CD4-positive, CD25-positive, alpha-beta regulatory T cell (primary cell): Measurements from ENCODE around the gene SESTD1. TPM values are rescaled to one million over a fixed set of nuclear protein-coding genes. Genes with fewer than 3 reads are reported as not detected.
A peak's percentile ranks its signal among the peaks of the same experiment; 100 is the strongest.
"Not testable (repeated sequence)": the region's sequence is repeated elsewhere in the genome, so short reads cannot be mapped to it uniquely, and the experiment has no call there.

Experiments used
- ATAC-seq, 2 donors: fragments of 150-1000 bp; cut with Tn5 transposase; one replicate each; pipeline ENCODE4 v1.10.0; 2021; ENCODE audit warnings: low read depth in 2 of 2, moderate number of reproducible peaks in 2 of 2, moderate library complexity in 1 of 2
- DNase-seq, 3 donors: peaks; one replicate each; pipeline versions ENCODE4 v3.0.0 to v3.0.0-alpha.2; 2012 to 2022; ENCODE audit warnings: mixed read lengths in 1 of 3
- H3K27ac ChIP-seq: one replicate; pipeline ENCODE4 v1.7.0; 2013; ENCODE audit warnings: mild to moderate bottlenecking, low read length; ENCODE audit not compliant: insufficient read depth, poor library complexity, severe bottlenecking
- H3K27me3 ChIP-seq: one replicate; pipeline ENCODE4 v1.7.0; 2013; ENCODE audit warnings: low read length; ENCODE audit not compliant: control insufficient read depth, insufficient read depth
- H3K36me3 ChIP-seq: one replicate; pipeline ENCODE4 v1.7.0; 2013; ENCODE audit warnings: mild to moderate bottlenecking, low read length, moderate library complexity; ENCODE audit not compliant: control insufficient read depth, insufficient read depth
- H3K4me1 ChIP-seq: 2 replicates; pipeline ENCODE4 v1.7.0; 2013; ENCODE audit warnings: mild to moderate bottlenecking, low read length; ENCODE audit not compliant: insufficient read depth, control insufficient read depth, poor library complexity, severe bottlenecking
- H3K4me3 ChIP-seq: one replicate; pipeline ENCODE4 v1.7.0; 2013; ENCODE audit warnings: low read depth, mild to moderate bottlenecking, low read length, moderate library complexity
- H3K9me3 ChIP-seq, 2 experiments: 1 replicate in 1 of 2; 2 replicates in 1 of 2; pipeline ENCODE4 v1.7.0; 2013; ENCODE audit warnings: low read length in 2 of 2, mild to moderate bottlenecking in 1 of 2, moderate library complexity in 1 of 2; ENCODE audit not compliant: control insufficient read depth in 2 of 2
- H3K27ac Mint-ChIP-seq, 3 donors: one replicate each; pipeline ENCODE4 v1.8.0; 2020 to 2022; ENCODE audit warnings: mild to moderate bottlenecking in 3 of 3, mixed read lengths in 3 of 3, moderate library complexity in 2 of 3
- H3K27me3 Mint-ChIP-seq: one replicate; pipeline ENCODE4 v1.8.0; 2022; ENCODE audit warnings: mild to moderate bottlenecking, mixed read lengths
- H3K36me3 Mint-ChIP-seq: one replicate; pipeline ENCODE4 v1.8.0; 2020; ENCODE audit warnings: mixed read lengths
- H3K4me1 Mint-ChIP-seq, 4 donors: one replicate each; pipeline ENCODE4 v1.8.0; 2020 to 2022; ENCODE audit warnings: mixed read lengths in 4 of 4, mild to moderate bottlenecking in 1 of 4
- H3K4me3 Mint-ChIP-seq, 4 donors: one replicate each; pipeline ENCODE4 v1.8.0; 2020 to 2022; ENCODE audit warnings: mild to moderate bottlenecking in 4 of 4, mixed read lengths in 4 of 4, moderate library complexity in 3 of 4
- H3K9me3 Mint-ChIP-seq, 7 donors: one replicate each; pipeline ENCODE4 v1.8.0; 2020 to 2022; ENCODE audit warnings: mixed read lengths in 7 of 7, mild to moderate bottlenecking in 3 of 7, moderate library complexity in 2 of 7
- polyA plus RNA-seq, 4 donors: library from polyadenylated mRNA; unstranded; fragments of 300-500 nt; fragmentation: Illumina TruSeq; gene quantifications; one replicate each; pipeline ENCODE4 v1.2.3, GENCODE V29; 2021
- total RNA-seq: library from RNA; stranded (reverse); gene quantifications from one replicate; pipeline ENCODE4 v1.2.3, GENCODE V29; 2022

SESTD1 gene
- total and polyA plus RNA-seq, 5 donors from 2014 or later = 0.63 to 7.3 (median 2.8) TPM

DNA sequence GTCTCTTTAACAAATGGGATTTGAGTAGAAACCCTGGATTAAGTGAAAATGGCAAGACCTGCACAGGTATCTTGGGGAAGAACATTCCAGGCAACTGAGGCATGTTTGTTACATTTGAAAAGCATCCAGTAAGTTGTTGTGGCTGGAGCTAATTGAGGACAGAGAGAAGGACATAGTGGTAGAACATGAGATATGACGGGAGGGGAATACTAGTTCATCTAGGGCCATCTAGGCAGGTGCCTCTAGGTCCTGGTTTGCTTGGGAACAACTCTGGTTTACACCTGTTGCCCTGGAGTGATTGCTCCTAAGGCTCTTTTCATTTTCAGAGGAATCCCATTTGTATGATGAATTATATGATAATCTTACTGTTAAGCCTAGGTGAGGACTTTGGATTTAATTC lies 194.9 kb downstream of the SESTD1 start:
- Histone ChIP-seq H3K4me1 (no peaks in the 10 kb centered on the region), H3K36me3 (no peaks in the 10 kb centered on the region), H3K9me3 (no peaks in the 10 kb centered on the region), H3K4me3 (no peak overlapping the region), H3K27me3 (no peaks in the 10 kb centered on the region), H3K27ac (no peak overlapping the region)
- no peaks in the 10 kb centered on the region for H3K27me3 Mint-ChIP-seq
- H3K4me1 Mint-ChIP-seq = peaks cover 0 to 12% (median 4%) of the 10 kb centered on the region in 4 donors
- H3K27ac Mint-ChIP-seq = no peak overlapping the region
- peaks cover 0 to 6% (median 4%) of the 10 kb centered on the region in 7 donors for H3K9me3 Mint-ChIP-seq
- ATAC-seq (no peak), DNase-seq (no peak)
- H3K4me3 Mint-ChIP-seq = no peak overlapping the region
- no peaks in the 10 kb centered on the region for H3K36me3 Mint-ChIP-seq

DNA sequence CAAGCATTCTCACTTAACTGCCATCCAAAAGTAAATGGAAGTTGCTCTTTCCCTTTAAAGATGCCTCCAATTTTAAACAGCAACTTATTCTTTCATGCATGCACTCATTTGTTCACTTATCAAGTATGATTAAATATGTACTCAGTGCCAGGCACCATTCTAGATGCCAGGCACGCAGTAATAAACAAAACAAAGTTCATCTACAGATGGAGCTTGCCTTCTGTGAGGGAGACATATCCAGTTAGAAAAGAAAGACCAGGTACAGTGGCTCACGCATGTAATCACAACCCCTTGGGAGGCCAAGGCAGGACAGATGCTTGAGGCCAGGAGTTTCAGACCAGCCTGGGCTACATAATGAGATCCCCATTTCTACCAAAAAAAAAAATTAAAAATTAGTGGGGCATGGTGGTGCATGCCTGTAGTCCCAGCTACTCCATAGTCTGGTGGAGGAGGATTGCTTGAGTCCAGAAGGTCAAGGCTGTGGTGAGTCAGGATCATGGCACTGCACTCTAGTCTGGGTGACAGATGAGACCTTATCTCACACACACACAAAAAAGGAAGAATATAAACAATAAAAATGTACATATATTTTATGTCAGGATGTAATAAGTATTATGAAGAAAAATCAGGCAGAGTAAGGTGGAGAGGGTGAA lies 195.5 kb downstream of the SESTD1 start:
- ATAC-seq = no peak
- H3K27ac ChIP-seq = no peak overlapping the region
- H3K4me1 Mint-ChIP-seq = peaks cover 0 to 12% (median 4%) of the 10 kb centered on the region in 4 donors
- no peak overlapping the region for H3K4me3 Mint-ChIP-seq
- DNase-seq = no peak
- H3K27me3 ChIP-seq = no peaks in the 10 kb centered on the region
- peaks cover 0 to 6% (median 2%) of the 10 kb centered on the region in 7 donors for H3K9me3 Mint-ChIP-seq
- no peak overlapping the region for H3K4me3 ChIP-seq
- H3K27ac Mint-ChIP-seq = no peak overlapping the region
- H3K27me3 Mint-ChIP-seq = no peaks in the 10 kb centered on the region
- no peaks in the 10 kb centered on the region for H3K36me3 ChIP-seq
- no peaks in the 10 kb centered on the region for H3K36me3 Mint-ChIP-seq
- H3K4me1 ChIP-seq = no peaks in the 10 kb centered on the region
- H3K9me3 ChIP-seq = no peaks in the 10 kb centered on the region

DNA sequence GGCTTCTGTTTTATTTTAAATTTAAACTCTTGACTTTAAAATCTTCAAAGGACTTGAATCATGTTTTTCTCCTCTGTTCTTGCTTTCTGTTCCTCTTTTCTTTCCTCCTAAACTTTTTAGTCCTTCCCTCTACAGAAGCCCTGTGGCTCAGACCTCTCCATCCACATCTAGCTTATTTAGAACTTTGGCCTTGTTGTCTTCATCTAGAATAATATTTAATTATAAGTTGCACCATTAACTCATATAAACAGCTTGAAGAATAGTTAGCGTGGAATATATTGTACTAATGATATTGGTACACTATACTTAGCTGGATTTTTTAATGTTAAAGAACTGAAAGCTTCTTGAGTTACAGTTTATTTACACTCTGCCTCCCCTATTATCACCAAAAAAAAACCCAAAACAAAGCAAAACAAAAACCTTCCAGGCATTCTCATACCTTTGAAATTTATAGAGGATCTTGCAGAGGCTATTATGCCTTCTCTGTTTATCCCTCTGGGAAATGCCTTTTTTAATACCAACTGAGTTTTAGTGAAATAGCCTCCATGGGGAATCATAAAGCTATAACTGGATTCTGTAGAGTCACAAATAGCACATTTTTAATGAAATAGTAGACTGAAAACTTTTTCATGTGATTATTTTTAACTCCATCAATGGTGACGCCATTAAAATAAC lies 205.5 kb downstream of the SESTD1 start:
- H3K4me1 ChIP-seq = no peaks in the 10 kb centered on the region
- no peaks in the 10 kb centered on the region for H3K27me3 ChIP-seq
- no peak overlapping the region for H3K4me3 ChIP-seq
- no peaks in the 10 kb centered on the region for H3K36me3 ChIP-seq
- H3K9me3 Mint-ChIP-seq = peaks cover 0 to 2% (median 0%) of the 10 kb centered on the region in 7 donors
- H3K4me3 Mint-ChIP-seq = no peak overlapping the region
- H3K27ac ChIP-seq = no peak overlapping the region
- ATAC-seq = no peak
- no peaks in the 10 kb centered on the region for H3K27me3 Mint-ChIP-seq
- H3K27ac Mint-ChIP-seq = peak overlapping the region in 1 of 3 donors; percentile 88
- H3K36me3 Mint-ChIP-seq = no peaks in the 10 kb centered on the region
- DNase-seq = no peak
- peaks cover 0 to 5% (median under 1%) of the 10 kb centered on the region in 4 donors for H3K4me1 Mint-ChIP-seq
- H3K9me3 ChIP-seq = no peaks in the 10 kb centered on the region

DNA sequence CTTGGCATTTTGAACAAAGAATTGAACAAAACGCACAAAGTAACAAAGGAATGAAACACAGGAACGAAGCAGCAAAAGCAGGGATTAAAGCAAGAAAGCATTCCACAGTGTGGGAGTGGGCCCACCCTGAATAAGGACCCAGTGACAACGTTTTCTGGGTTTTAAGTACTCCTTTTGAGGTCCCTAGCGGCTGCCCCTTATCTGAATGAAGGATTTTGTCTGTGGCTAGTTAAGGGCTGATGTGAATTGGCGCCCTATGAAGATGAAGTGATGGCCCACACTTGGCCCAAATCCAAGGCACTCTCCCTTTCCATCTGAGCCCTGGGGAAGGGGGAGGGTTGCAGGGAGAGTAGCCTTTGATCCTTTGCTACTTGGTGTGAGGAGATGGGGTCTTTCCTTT lies 206.9 kb downstream of the SESTD1 start:
- H3K4me1 ChIP-seq = no peaks in the 10 kb centered on the region
- no peaks in the 10 kb centered on the region for H3K9me3 ChIP-seq
- Mint-ChIP-seq H3K9me3 (peaks cover 0 to 2% (median 0%) of the 10 kb centered on the region in 7 donors), H3K4me1 (peaks cover 0 to 5% (median under 1%) of the 10 kb centered on the region in 4 donors), H3K4me3 (no peak overlapping the region), H3K27me3 (no peaks in the 10 kb centered on the region), H3K27ac (peak overlapping the region in 1 of 3 donors; percentile 6), H3K36me3 (no peaks in the 10 kb centered on the region)
- H3K27ac ChIP-seq = no peak overlapping the region
- no peaks in the 10 kb centered on the region for H3K27me3 ChIP-seq
- no peak overlapping the region for H3K4me3 ChIP-seq
- DNase-seq (no peak), ATAC-seq (no peak)
- H3K36me3 ChIP-seq = no peaks in the 10 kb centered on the region

DNA sequence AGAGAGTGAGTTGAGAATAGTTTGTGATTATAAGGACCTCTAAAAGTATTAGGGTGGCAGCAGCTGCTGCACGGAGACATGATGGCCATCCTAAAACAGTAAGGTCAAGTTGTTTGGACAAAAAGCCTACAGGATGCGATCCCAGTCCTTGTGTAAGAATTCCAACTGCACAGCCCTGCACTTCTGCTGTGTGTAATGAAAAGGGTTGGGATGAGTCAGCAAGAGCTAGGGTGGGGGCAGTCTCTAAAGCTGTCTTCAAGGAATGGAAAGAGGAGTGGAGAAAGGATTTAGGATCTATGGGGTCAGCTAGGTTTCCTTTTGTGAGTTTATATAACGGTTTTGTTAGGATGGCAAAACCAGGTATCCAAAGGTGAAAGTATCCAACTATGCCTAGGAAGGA lies 211.1 kb downstream of the SESTD1 start:
- H3K27ac ChIP-seq, H3K27ac Mint-ChIP-seq, H3K9me3 ChIP-seq, H3K4me3 Mint-ChIP-seq, DNase-seq, H3K27me3 ChIP-seq, H3K9me3 Mint-ChIP-seq, H3K4me3 ChIP-seq, H3K36me3 ChIP-seq, ATAC-seq, H3K27me3 Mint-ChIP-seq, H3K36me3 Mint-ChIP-seq: not testable (repeated sequence)
- peaks cover 13 to 28% (median 23%) of the 10 kb centered on the region in 4 donors for H3K4me1 Mint-ChIP-seq
- H3K4me1 ChIP-seq = peaks cover 12% of the 10 kb centered on the region

Other genes starting within 250 kb of the SESTD1 start
- 153 TPM for gene CCDC141, start 214.7 kb downstream of the SESTD1 start, total RNA-seq
- 10 to 100 TPM in 3 of 4 donors, 1 to 10 TPM in 1; 8.3 to 16.6 (median 12.9) TPM for gene CCDC141, start 214.7 kb downstream of the SESTD1 start, polyA plus RNA-seq